ENCODE data around the gene SSRP1.

SSRP1 gene

GRCh38 chr11:57359396-57359795 is 23.7 kb upstream of the SSRP1 start:
- Histone ChIP-seq H3K9me2 (replicated peaks; ENCODE audit: low read depth, low read length) (no peaks in the 10 kb centered on the region), H4K20me1 (ENCODE audit: insufficient read depth, low read length, poor library complexity, severe bottlenecking) (no peaks in the 10 kb centered on the region), H3F3A (ENCODE audit: low read depth) (peaks cover 5% of the 10 kb centered on the region; the same call in 1 of the 2 replicates), H3K9me3 (ENCODE audit: insufficient read depth, low read depth, low read length) (no peaks in the 10 kb centered on the region), H3K4me3 (ENCODE audit: low read length, poor library complexity, severe bottlenecking) (no peak overlapping the region), H2AFZ (ENCODE audit: low read length) (no peak overlapping the region), H3K4me2 (ENCODE audit: low read depth, low read length, poor library complexity, severe bottlenecking) (no peak overlapping the region), H3K4me1 (ENCODE audit: insufficient read depth, low read length, poor library complexity, severe bottlenecking) (peaks cover 28% of the 10 kb centered on the region), H3K27me3 (ENCODE audit: insufficient read depth, low read length, poor library complexity, severe bottlenecking) (no peaks in the 10 kb centered on the region), H3K79me2 (ENCODE audit: insufficient read depth, low read length) (no peaks in the 10 kb centered on the region), H3K9ac (ENCODE audit: low read depth, low read length, poor library complexity, severe bottlenecking) (no peak overlapping the region), H3K36me3 (ENCODE audit: insufficient read depth, low read length) (no peaks in the 10 kb centered on the region)
- TF ChIP-seq EZH2phosphoT487 (IDR thresholded peaks at IDR 0.05; ENCODE audit: borderline replicate concordance) (no peak), CTCF (conservative IDR thresholded peaks at IDR 0.05; ENCODE audit: low read length) (no peak)

- H3K36me3 ChIP-seq (ENCODE audit: insufficient read depth, low read length) = no peaks in the 10 kb centered on the region
- no peaks in the 10 kb centered on the region for H3K9me3 ChIP-seq (ENCODE audit: insufficient read depth, low read depth, low read length)
- no peak overlapping the region for H2AFZ ChIP-seq (ENCODE audit: low read length)
- no peaks in the 10 kb centered on the region for H4K20me1 ChIP-seq (ENCODE audit: insufficient read depth, low read length, poor library complexity, severe bottlenecking)
- H3K79me2 ChIP-seq (ENCODE audit: insufficient read depth, low read length) = no peaks in the 10 kb centered on the region
- H3K4me1 ChIP-seq (ENCODE audit: insufficient read depth, low read length, poor library complexity, severe bottlenecking) = peaks cover 32% of the 10 kb centered on the region
- H3K4me3 ChIP-seq (ENCODE audit: low read length, poor library complexity, severe bottlenecking) = no peak overlapping the region
- no peaks in the 10 kb centered on the region for H3K27me3 ChIP-seq (ENCODE audit: insufficient read depth, low read length, poor library complexity, severe bottlenecking)
- no peaks in the 10 kb centered on the region for H3K9me2 ChIP-seq (replicated peaks; ENCODE audit: low read depth, low read length)
- no peak overlapping the region for H3K9ac ChIP-seq (ENCODE audit: low read depth, low read length, poor library complexity, severe bottlenecking)
- TF ChIP-seq CTCF (conservative IDR thresholded peaks at IDR 0.05; ENCODE audit: low read length) (no peak), EZH2phosphoT487 (IDR thresholded peaks at IDR 0.05; ENCODE audit: borderline replicate concordance) (no peak)
- H3K4me2 ChIP-seq (ENCODE audit: low read depth, low read length, poor library complexity, severe bottlenecking) = no peak overlapping the region
- H3F3A ChIP-seq (ENCODE audit: low read depth) = peaks cover 9% of the 10 kb centered on the region
Measured at GRCh38 chr11:57358991-57359390, 23.3 kb upstream of the SSRP1 start.

- Histone ChIP-seq H3F3A (ENCODE audit: low read depth) (peaks cover 12% of the 10 kb centered on the region), H3K36me3 (ENCODE audit: insufficient read depth, low read length) (no peaks in the 10 kb centered on the region), H3K9me3 (ENCODE audit: insufficient read depth, low read depth, low read length) (no peaks in the 10 kb centered on the region), H2AFZ (ENCODE audit: low read length) (no peak overlapping the region), H4K20me1 (ENCODE audit: insufficient read depth, low read length, poor library complexity, severe bottlenecking) (no peaks in the 10 kb centered on the region), H3K79me2 (ENCODE audit: insufficient read depth, low read length) (no peaks in the 10 kb centered on the region), H3K9me2 (replicated peaks; ENCODE audit: low read depth, low read length) (no peaks in the 10 kb centered on the region), H3K4me1 (ENCODE audit: insufficient read depth, low read length, poor library complexity, severe bottlenecking) (peaks cover 37% of the 10 kb centered on the region), H3K4me3 (ENCODE audit: low read length, poor library complexity, severe bottlenecking) (no peak overlapping the region), H3K9ac (ENCODE audit: low read depth, low read length, poor library complexity, severe bottlenecking) (no peak overlapping the region), H3K4me2 (ENCODE audit: low read depth, low read length, poor library complexity, severe bottlenecking) (no peak overlapping the region), H3K27me3 (ENCODE audit: insufficient read depth, low read length, poor library complexity, severe bottlenecking) (no peaks in the 10 kb centered on the region)
- TF ChIP-seq EZH2phosphoT487 (IDR thresholded peaks at IDR 0.05; ENCODE audit: borderline replicate concordance) (no peak), CTCF (conservative IDR thresholded peaks at IDR 0.05; ENCODE audit: low read length) (no peak)
Measured at GRCh38 chr11:57358543-57358961, 22.9 kb upstream of the SSRP1 start.

All from Loucy (cell line).